HG03521 (cell line): ENCODE results near the gene PLTP.
A peak's percentile ranks its signal among the peaks of the same experiment; 100 is the strongest.

ENCODE experiments used
- ATAC-seq: cut with Tn5 transposase; IDR thresholded peaks from one replicate; pipeline ENCODE4 v1.9.1; 2021; ENCODE audit warnings: mild to moderate bottlenecking, moderate library complexity; ENCODE audit not compliant: unreplicated experiment

The PLTP gene

DNA sequence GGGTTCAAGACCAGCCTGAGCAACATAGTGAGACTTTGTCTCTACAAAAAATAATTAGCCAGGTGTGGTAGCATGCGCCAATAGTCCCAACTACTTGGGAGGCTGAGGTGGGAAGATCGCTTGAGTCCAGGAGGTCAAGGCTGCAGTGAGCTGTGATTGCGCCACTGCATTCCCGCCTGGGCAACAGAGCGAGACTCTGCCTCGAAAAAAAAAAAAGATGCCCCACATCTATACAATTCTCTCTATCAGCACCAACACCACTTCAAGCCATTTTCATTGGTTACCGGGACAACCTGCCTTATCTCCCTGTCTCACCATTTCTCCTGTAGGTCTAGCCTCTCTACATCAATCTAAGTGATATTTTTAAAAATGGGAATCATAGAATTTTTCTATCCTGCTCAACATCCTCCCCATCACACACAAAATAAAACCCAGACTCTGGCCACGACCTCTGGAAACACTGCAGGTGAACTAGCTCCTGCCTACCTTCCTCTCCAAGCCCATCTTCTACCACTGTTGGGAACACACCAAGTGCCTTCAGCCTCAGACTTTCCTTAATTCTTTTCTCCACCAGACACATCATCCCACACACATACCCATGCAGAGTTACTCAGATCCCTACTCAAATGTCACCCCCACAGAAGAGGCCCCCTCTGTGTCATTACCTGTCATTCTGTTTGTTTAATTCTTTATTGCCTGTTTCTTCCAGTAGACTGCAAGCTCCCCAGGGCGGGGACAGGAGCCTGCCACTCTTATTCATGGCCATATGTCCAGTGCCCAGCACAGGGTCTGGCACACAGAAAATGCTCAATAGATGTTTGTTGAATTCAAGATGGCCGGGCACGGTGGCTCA lies 9.6 kb upstream of the PLTP start:
- ATAC-seq = no peak

DNA sequence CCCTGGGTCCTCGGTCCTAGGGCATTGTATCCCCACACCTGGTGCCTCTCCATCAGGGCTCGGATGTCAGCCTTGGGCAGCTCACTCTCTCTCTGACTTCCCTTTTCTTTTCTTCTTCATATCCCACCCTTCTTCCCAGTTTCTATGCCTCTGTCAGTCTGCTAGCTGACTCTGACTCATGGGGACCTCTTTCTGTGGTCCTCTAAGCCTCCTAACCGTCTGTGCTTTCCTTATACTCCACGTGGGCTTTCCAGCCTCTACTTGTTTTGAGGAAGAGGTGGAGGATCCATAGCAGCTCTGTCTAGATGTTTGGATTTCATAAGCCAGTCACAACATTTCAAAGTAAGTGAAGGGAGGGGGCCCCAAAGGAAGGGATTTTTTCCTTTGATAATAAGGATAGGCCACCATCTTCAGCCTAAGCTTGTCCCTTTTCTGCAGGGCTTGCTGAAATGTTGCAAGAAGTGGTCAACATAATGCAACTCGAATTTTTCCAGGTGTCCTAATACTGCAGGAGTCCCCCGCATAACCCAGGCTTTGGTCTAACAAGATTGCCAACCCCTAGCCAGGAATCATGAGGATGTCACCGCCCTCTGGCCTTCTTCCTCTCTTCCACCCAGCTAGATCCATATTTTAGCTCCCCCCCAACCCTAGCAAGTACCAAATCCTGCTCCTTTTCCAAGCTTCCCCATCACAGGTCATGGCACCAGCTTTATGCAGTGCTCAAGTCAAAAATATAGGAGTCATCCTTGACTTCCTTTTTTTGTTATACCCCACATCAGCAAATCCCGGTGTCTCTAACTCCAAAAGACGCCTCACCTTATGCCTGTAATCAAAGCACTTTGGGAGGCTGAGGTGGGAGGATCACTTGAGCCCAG lies 8.7 kb upstream of the PLTP start:
- no peak for ATAC-seq

DNA sequence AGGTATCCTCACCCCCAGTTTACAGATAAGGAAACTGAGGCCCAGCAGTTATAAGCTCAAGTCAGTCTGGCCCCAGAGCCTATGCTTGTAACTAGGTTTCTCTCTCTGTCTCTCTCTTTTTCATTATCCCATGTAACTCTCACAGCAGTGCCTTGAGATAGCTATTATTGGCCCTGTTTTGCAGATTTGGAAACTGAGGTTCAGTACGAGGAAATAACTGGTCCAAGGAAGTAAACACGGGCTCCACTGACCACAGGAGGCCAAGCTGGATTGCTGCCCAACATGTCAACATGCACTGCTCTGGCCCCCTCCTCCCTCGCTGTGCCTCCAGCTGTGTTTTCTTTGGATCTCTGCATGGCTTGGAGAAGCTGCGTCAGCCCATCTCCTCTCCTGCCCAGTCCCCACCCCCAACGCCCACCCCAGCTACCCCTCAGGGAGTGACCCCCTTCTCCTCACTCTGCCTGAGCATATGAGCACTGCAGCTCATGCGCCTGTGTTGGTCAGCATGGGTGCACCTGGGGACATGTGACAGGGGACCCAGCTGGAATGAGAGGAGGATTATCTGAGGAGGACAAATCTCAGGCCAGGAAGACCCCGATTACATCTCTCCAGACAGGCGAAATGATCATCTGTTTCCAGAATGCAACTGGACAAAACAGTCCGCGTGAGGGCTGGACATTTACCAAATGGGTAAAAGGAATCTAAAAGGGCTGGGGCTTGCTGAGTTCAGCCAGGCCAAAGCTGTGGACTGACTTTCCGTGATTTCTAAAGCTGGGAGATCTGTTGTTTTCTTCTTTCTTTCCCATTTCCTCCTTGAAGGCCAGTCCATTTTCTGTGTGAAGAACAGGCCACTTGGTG lies 7.8 kb upstream of the PLTP start:
- ATAC-seq = no peak

DNA sequence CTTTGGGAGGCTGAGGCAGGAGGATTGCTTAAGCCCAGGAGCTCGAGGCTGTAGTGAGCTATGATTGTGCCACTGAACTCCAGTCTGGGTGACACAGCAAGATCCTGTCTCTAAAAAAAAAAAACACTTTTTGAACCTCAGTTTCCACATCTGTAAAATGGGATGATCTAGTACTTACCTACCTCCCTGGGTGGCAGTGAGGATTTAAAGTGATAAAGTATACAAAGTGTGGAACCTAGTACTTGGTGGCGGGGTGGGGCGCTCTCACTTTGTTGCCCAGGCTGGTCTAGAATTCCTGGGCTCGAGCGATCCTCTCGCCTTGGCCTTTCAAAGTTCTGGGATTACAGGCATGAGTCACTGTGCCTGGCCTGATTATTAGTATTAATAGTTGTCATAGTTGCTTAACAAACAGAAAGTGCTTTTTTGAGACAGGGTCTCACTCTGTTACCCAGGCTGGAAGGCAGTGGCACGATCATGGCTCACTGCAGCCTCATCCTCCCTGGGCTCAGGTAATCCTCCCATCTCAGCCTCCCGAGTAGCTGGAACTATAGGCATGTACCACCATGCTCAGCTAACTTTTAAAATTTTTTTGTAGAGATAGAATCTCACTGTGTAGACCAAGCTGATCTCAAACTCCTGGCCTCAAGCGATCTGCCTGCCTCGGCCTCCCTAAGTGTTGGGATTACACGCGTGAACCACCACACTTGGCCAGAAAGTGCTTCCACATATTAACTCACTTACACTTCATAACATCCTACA lies 7.0 kb upstream of the PLTP start:
- no peak for ATAC-seq

DNA sequence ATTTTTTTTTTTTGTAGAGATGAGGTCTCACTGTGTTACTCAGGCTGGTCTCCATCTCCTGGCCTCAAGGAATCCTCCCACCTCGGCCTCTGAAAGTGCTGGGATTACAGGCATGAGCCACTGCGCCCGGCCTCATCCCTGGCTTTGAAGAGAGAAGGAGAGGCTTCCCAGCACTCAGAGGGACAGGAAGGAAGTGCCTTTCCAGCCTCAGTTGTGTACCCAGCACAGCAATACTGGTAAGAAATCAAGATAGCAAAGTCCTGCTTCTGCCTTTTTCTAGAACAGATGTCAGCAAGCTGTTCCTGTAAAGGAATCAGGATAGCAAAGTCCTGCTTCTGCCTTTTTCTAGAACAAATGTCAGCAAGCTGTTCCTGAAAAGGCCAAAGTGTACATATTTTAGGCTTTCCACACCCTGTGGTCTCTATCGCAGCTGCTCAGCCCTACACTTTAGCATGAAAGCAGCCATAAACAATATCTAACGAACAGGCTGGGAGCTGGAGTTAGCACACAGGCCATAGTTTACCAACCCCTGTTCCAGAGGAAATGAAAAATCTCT lies 6.3 kb upstream of the PLTP start:
- ATAC-seq = no peak

DNA sequence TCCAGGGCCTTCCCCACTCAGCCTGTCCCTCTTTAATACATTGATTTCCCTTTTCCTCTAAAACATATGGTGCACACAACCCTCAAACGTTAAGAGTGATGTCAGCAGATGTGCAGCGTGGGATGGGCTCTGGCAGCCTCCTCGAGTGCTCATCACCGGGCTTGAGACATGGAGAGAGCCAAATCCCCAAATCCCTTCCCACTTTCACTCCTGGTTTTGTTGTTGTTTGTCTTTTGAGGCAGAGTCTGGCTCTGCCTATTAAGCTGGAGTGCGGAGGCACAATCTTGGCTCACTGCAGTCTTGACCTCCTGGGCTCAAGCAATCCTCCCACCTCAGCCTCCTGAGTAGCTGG lies 5.8 kb upstream of the PLTP start:
- ATAC-seq = no peak

DNA sequence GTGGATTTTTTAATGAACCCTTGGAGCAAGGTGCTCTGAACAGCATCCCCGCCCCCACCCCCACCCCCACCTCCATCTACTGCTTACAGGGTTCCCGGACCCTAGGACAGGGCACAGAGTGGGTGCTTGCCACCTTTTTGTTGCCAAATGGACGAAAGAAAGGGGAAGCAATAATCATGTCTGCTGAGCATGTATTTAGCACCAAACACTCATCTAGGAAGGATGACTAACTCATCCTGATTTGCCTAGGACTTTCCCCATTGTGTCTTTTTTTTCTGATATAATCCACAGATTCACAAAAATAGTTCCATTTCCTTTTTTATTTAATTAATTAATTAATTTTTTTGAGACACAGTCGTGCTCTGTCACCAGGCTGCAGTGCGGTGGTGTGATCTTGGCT lies 1.2 kb upstream of the PLTP start:
- ATAC-seq = no peak

DNA sequence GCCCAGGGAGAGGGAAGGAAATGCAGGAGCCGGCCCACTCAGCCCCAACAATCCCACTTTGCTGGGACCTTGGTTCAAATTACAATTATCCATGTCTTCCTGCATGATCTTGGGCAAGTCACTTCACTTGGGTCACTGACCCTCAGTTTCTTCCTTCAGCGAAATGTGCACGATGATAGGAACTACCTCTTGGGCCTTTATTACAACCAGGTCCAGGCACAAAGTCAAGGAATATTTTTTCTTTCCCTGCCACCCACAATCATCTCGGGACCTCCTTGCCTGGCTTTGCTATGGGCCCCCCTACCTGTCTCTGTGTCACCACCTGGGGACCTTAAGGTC lies 358 bp upstream of the PLTP start:
- ATAC-seq = no peak

DNA sequence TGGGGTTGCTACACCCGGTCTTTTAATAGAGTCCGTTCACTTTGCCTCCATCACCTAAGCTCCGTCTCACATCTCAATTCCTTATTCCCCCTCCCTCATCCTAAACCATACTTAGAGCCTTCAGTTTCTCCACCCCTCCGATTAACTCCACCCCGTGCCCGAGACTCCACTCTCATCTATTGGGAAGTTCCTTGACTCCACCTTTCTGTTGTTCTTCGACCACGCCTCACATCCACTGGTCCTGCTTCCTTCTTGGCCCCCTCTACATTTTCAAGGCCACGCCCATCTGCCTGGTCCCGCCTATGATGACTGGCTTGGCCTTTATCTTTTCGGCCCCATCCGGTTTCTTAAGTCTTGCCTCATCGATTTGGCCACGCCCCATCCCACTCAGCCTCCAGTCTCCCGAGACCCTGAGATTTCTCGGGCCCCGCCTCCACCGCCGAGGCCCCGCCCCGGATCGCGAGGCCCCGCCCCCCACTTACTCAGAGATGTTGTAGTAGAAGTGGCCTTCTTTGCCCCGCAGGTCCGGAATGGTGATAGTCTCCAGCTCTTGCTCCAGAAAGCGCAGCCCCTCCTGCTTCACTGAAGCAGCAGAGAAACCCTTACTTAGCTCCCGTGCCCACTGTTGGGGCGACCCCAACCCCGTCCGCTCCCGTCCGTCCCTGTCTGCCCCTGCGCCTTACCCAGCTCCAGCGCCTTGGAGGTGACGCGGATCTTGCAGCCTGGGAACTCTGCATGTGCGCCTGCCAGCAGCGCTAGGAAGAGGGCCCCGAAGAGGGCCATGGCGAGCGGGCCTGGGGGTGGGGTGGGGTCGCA lies 1.1 kb downstream of the PLTP start:
- ATAC-seq = peak; percentile 90

DNA sequence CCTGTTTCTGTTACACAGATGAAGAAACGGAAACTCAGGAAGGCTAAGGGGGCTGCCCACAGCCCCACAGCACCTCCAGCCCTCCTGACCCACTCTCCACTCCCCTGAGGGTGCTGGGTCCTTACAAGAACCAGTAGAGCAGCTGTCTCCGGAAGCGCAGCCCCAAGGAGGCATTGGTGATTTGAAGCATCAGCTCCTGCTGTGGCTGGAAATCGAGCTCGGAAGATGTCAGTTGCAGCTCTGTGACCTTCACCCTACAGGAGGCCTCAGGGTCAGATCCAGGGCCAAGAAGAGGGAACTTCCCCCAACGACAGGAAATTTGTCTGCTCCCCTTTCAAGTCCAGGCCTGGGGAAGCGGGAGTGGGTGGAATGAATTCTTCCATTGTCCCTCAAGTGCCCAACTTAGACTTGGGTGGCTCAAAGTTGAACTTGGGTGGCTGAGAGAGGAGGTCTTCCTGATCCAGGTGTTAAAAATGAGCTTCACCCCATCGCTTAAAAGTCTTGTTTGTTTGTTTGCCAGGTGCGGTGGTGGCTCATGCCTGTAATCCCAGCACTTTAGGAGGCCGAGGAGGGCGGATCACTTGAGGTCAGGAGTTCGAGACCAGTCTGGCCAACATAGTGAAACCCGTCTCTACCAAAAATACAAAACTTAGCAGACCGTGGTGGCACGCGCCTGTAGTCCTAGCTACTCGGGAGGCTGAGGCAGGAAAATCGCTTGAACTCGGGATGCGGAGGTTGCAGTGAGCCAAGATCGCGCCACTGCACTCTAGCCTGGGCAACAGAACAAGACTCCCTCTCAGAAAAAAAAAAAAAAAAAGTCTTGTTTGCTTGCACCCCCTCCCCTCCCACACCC lies 1.9 kb downstream of the PLTP start:
- ATAC-seq = no peak

DNA sequence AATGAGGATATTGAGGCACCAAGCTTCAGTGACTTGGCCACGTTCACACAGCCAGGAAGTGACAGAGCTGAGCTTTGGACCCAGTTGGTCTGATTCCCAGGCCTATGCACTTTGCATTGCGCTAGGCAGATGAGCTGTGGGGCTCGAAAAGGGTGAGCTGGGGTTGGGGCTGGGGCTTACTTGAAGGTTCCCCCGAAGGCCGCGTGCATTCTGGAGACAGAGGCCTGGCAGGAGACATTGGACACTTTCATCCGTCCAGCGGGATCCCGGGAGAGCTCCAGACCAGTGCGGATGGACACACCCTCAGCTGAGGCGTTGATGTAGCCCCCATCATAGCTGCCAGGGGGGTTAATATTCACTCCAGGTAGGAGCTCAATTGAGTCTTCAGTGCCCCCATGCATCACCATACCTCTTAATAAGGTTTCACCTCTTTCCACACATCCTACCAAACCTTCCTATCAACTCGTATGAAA lies 2.6 kb downstream of the PLTP start:
- ATAC-seq = no peak

DNA sequence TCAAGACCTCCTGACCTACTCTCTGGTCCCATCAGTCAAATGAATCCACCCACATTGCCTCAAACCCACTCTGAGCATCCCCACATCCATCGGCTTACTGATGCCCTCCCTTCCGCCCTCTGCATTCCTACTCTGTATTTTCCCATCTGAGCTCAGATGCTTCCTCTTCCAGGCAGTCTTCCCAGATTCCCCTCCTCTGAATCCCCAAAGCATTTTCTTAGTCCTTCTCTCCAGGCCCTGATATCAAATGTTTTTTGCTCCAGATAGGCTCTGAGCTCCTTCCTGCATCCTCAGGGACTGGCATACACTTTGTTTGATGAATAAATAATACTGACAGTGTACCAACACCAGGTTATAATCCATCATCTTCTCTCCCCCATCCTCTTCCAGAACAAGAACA lies 3.9 kb downstream of the PLTP start:
- no peak for ATAC-seq

DNA sequence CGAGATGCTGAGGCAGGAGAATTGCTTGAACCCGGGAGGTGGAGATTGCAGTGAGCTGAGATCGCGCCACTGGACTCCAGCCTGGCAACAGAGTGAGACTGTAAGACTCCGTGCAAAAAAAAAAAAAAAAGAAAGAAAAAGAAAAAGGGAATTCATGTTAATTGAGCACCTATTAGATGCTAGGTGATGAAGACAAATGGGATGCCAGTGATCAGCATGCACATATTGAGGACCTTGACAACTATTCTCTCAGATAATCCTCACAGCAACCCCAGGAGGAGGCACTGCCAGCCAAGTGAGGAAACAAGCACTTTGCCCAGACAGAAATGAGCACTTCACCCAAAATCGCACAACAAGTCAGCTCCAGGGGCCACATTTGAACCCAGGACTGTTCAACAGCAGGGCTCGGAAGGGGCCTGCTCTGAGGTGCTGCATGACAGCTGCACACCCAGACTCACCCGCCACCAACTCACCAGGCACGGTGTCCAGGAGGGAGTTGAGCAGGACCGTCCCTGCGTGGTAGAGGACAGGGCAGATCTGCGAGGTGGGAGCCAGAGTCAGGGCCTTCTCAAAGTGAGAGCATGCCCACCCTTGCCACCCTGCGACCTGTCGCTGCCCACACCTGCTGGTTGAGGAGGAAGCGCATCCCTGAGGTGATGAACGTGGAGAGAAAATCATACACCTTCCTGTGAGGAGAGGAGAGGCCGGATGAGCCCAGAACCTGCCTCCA lies 4.6 kb downstream of the PLTP start:
- ATAC-seq = no peak

DNA sequence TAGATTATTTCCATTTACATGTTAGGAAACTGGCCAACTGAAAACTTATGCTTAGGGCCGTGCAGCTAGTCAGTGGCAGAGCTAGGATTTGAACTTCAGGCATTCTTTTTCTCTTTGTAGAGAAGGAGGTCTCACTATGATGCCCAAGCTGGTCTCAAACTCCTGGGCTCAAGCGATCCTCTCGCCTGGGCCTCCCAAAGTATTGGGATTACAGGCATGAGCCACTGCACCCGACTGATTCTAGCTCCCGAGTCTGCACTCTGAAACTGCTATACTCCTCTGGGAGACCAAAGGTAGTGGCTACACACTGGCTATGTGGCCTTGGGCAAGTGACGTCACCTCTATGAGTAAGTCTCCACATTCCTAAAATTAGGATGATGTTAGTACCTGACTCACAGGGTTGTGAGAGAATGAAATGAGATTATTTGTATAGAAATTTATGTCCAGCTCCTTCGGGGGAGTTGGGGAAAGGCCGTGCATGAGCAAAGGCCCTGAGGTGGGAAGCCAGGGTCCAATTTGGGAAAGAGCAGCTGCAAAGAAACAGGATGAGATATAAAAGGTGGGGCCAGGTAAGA lies 6.4 kb downstream of the PLTP start:
- ATAC-seq = no peak

DNA sequence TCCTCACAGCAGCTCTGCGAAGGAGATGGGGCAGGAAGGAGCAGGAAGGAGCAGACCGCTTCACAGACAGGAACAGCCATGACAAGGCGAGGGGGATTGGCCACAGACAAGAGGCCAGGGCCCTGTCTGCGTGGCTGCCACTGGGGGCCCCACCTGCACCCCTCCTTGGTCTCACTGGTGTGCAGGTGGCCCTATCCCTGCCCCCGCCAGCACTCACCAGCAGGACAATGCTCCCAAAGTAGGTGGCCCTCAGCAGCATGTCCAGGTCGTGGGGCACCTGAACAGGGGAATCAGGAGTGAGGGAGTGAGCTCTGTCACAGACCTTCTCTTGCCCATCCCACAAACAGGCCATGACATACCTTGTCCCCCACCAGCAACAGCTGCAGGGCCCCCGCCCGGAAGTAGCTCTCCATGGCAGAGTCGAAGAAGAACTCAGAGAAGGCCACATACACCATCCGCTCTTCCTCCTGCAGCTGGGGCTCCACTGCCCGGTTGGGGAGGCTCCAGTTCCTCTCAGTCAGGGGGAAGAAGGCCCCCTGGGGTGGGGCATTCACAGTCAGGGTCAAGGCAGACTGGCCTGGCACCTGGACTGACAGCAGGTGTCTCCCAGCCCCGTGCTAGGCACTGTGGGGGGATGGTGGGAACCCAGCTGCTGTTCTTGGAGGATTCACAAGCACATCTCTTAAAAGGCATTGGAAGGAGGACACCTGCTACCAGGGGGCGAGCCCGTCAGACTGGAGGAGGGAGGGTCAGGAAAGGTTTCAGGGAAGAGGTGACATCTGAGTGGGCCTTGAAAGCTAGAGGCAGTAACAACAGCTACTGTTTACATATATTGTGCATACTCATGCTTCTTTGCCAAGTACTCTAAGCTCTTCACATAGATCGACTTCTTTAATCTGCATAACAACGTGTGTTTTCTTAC lies 7.1 kb downstream of the PLTP start:
- no peak for ATAC-seq

DNA sequence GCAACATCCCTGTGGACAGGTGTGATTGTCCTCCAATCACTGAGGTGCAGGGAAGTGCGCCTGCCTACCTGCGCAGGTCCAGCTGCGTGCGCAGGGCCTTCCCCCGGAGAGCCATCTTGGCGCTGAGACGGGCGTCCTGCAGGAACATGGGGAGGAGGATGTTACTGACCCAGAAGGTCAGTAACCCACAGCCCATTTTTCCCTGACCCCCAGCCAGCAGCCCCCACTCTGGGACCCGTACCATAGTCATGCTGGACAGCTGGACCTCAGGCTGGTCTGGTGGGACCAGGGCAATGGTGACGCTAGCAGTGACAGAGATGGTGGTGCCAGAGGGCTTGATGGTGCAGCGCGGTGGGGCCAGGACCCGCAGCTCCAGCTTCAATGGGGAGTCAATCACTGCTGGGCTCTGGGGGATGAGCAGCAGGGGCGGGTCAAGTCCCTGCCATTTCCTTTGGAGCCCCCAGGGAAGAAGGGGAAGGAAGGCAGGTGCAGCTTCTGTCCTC lies 9.7 kb downstream of the PLTP start:
- no peak for ATAC-seq
